ENCODE results near the gene UBE2U. TPM values are rescaled to one million over a fixed set of nuclear protein-coding genes. Genes with fewer than 3 reads are reported as not detected.

The UBE2U gene
- total and polyA plus RNA-seq, 2 experiments from 2014 or later: not detected

DNA sequence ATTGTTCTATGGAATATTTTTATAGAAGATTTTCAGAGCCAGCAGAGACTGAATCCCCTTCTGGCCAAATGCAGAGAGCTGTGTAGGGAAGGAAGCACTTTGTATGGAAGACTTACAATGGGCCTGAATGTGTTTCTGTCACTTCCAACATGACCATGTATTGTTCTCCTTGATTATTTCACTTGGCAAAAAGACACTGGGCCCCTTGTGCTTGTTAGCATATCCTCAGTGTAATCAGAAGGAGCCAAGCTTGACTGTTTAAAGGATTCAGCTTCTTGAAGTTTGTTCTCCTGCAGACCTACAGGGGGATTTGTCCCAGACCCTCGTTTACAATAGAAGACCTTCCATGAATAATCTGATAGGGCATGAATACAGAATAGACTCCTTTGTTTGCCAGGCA is 48.1 kb upstream of the UBE2U start:
- Histone ChIP-seq H3K36me3 (ENCODE audit: insufficient read depth) (peaks cover 14% of the 10 kb centered on the region; the same call in 1 of the 2 replicates), H3K79me2 (replicated peaks; ENCODE audit: insufficient read depth) (no peaks in the 10 kb centered on the region), H3K9me2 (ENCODE audit: insufficient read depth) (no peaks in the 10 kb centered on the region), H3F3A (replicated peaks; ENCODE audit: low read depth) (no peaks in the 10 kb centered on the region), H3K27me3 (ENCODE audit: insufficient read depth) (no peaks in the 10 kb centered on the region), H3K27ac (ENCODE audit: low read depth) (no peak overlapping the region), H3K4me3 (no peak overlapping the region), H4K20me1 (replicated peaks; ENCODE audit: insufficient read depth) (no peaks in the 10 kb centered on the region), H3K4me2 (no peak overlapping the region), H3K4me1 (ENCODE audit: insufficient read depth) (peaks cover 8% of the 10 kb centered on the region), H2AFZ (no peak overlapping the region)
- Mint-ChIP-seq H3K27me3 (ENCODE audit: insufficient read depth, low read depth, poor library complexity) (peaks cover 2% of the 10 kb centered on the region), H3K27ac (no peak overlapping the region), H3K9me3 (no peaks in the 10 kb centered on the region), H3K4me3 (no peak overlapping the region), H3K36me3 (ENCODE audit: low read depth) (peaks cover 24% of the 10 kb centered on the region), H3K4me1 (peaks cover 19% of the 10 kb centered on the region; the same call in 2 of the 3 replicates)
- TF ChIP-seq POLR2AphosphoS5 (IDR thresholded peaks at IDR 0.05; ENCODE audit: low read depth): no peak
- TF ChIP-seq STAT1 (IDR thresholded peaks at IDR 0.05; ENCODE audit: unreplicated experiment): no peak
- TF ChIP-seq ETS1 (IDR thresholded peaks at IDR 0.05): no peak
- no peak for TF ChIP-seq EZH2 (IDR thresholded peaks at IDR 0.05; ENCODE audit: low read depth, unreplicated experiment)
- TF ChIP-seq NANOG (IDR thresholded peaks at IDR 0.05; ENCODE audit: borderline replicate concordance): no peak
- no peak for TF ChIP-seq ZNF462 (CRISPR knock-in tag; IDR thresholded peaks at IDR 0.05)
- TF ChIP-seq REST (IDR thresholded peaks at IDR 0.05; ENCODE audit: unreplicated experiment): no peak
- no peak for TF ChIP-seq ZNF114 (CRISPR knock-in tag; IDR thresholded peaks at IDR 0.05)
- no peak for TF ChIP-seq ZNF331 (CRISPR knock-in tag; IDR thresholded peaks at IDR 0.05; ENCODE audit: low read depth)
- TF ChIP-seq EZH2phosphoT487 (IDR thresholded peaks at IDR 0.05; ENCODE audit: unreplicated experiment): no peak
- TF ChIP-seq JUNB (IDR thresholded peaks at IDR 0.05; ENCODE audit: unreplicated experiment): no peak
- TF ChIP-seq CREB1 (CRISPR knock-in tag; IDR thresholded peaks at IDR 0.05; ENCODE audit: low read depth): no peak
- TF ChIP-seq CTCF (conservative IDR thresholded peaks at IDR 0.05; ENCODE audit: low read depth in 2 of 2): no peak
- ATAC-seq (peak; percentile 78), DNase-seq (ENCODE audit: low spot score) (peak; percentile 56)

Measured in GM23338 (cell line).